ENCODE data around the gene ABCD1.

Gene ABCD1

DNA sequence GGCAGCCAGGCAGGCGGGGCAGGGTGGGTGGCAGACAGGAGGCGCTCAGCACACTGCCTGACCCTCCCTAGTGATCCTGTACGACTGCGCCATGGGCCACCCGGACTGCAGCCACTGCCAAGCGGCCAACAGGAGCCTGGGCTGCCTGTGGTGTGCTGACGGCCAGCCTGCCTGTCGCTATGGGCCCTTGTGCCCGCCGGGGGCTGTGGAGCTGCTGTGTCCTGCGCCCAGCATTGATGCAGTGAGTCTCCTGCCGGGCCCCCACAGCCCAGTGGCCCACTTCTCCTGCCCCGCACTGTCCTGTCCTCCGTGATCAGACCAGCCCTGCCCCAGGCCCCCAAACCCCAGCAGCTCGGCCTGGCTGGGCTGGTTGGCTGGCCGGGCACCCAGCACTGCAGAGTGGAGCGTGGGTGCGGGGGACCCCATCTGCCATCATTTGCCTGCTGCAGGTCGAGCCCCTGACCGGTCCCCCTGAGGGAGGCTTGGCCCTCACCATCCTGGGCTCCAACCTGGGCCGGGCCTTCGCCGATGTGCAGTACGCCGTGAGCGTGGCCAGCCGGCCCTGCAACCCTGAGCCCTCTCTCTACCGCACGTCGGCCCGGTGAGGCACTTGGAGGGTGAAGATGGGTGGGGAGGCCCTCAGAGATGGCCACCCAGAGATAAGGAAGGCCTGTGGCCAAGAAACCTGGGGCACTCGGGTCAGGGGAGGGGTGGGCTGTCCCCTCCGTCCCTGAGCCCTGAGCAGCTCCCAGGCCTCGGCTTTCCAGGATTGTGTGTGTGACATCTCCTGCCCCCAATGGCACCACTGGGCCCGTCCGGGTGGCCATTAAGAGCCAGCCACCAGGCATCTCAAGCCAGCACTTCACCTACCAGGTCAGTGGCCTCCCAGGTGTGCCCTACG is 47.0 kb downstream of the ABCD1 start:
- in situ Hi-C loops (cut with MboI; ENCODE audit: low sequenced_read_pairs): no loop called here

DNA sequence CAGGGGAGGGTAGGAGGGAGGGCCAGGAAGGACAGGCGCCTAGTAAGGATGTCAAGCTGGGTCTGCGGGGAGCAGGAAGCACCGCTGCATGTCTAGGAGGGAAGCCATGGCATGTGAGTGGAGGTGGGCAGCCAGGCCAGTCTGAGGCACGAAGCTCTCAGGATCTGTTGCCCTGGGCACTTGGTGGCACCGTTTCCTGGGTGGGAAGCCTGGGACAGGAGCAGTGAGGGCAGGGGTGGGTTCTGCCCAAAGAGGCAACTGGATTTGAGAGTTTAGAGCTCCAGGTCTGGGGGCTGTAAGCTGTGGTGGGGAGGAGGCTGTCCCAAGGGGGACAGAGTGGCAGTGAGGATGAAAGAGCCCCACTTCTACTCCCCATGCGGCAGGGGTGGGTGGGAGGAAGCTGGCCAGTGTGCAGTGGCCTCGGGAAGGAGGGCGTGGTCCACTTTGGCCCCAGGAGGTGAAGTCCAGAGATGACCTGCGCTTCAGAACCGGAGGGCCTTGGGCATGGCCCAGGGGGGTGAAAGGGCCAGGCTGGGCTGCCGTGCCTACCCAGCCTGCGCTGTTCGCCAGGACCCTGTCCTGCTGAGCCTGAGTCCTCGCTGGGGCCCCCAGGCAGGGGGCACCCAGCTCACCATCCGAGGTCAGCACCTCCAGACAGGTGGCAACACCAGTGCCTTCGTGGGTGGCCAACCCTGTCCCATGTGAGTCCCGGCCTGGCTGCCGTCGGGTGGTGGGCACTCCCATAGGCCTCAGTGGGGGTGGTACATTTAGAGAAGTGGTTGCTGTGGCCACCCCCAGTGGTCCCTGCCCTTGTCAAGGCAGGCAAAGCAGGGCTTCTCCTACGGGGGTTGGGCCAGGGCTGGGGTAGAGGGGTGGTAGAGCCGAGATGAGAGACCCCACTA is 47.9 kb downstream of the ABCD1 start:
- in situ Hi-C loops (cut with MboI; ENCODE audit: low sequenced_read_pairs): no loop called here

DNA sequence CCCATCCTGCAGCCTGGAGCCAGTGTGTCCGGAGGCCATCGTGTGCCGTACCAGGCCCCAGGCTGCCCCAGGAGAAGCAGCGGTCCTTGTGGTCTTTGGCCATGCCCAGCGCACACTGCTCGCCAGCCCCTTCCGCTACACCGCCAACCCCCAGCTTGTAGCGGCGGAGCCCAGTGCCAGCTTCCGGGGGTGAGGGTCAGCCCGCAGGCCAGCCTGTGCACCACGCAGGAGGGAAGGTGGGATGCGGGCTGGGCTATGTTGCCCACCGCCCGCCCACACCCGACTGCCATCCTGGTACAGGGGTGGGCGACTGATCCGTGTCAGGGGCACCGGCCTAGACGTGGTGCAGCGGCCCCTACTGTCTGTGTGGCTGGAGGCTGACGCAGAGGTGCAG is 48.6 kb downstream of the ABCD1 start:
- in situ Hi-C loops (cut with MboI; ENCODE audit: low sequenced_read_pairs): no loop called here

DNA sequence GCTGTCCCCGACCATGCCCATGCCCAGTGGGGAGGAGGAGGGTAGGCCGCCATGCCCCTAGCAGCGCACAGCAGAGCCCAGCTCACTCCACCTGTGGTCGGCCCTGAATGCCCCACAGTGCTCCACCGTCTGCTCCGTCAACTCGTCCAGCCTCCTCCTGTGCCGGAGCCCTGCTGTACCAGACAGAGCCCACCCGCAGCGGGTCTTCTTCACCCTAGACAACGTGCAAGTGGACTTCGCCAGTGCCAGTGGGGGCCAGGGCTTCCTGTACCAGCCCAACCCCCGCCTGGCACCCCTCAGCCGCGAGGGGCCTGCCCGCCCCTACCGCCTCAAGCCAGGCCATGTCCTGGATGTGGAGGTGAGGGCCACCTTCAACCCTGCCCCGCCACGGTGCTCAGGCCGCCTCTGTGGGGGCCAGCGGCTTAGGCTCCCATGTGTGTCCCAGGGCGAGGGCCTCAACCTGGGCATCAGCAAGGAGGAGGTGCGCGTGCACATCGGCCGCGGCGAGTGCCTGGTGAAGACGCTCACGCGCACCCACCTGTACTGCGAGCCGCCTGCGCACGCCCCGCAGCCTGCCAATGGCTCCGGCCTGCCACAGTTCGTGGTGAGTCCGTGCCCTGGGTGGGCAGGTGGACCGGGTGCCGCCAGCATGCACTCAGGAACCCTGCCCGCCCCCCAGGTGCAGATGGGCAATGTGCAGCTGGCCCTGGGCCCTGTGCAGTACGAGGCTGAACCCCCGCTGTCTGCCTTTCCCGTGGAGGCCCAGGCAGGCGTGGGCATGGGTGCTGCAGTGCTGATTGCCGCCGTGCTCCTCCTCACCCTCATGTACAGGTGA is 49.3 kb downstream of the ABCD1 start:
- in situ Hi-C loops (cut with MboI; ENCODE audit: low sequenced_read_pairs): no loop called here

DNA sequence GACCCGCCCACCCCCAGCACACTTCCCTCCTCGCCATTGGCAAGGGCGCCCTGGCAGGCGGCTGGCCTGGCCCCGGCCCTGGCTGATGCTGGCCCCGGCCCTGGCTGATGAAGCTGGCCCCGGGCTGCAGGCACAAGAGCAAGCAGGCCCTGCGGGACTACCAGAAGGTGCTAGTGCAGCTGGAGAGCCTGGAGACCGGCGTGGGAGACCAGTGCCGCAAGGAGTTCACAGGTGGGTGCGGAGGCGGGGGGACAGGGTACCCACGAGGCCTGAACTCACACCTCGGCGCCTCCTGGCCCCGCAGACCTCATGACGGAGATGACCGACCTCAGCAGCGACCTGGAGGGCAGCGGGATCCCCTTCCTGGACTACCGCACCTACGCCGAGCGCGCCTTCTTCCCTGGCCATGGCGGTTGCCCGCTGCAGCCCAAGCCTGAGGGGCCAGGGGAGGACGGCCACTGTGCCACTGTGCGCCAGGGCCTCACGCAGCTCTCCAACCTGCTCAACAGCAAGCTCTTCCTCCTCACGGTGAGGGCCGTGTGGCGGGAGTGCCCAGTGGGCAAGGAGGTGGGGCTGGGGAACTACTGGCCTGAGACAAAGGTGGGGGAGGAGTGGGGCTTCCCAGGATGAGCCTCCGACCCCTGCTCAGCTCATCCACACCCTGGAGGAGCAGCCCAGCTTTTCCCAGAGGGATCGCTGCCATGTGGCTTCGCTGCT is 50.1 kb downstream of the ABCD1 start:
- in situ Hi-C loops (cut with MboI; ENCODE audit: low sequenced_read_pairs): no loop called here

DNA sequence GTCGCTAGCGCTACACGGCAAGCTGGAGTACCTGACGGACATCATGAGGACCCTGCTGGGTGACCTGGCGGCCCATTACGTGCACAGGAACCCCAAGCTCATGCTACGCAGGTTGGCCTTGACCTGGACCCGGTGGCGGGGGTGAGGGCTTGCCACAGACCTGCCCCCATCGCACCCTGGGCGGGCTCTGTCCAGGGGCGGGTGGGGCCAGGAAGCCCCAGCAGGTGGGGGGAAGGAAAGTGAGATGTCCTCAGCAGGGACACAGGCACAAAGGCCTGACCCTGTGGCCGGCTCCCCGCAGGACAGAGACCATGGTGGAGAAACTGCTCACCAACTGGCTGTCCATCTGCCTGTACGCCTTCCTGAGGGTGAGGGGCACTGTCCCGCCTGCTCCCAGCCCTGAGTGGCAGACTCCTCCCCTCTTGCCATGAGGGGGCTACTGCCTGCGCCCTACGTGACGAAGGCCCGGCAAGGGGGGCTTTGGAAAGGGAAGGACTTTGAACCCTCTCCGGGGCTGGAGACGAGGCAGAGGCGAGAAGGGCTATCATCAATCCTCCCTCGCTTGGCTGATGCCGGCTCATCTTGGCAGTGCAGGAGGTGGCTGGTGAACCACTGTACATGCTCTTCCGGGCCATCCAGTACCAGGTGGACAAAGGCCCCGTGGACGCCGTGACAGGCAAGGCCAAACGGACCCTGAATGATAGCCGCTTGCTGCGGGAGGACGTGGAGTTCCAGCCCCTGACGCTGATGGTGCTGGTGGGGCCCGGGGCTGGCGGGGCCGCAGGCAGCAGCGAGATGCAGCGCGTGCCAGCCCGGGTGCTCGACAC is 50.9 kb downstream of the ABCD1 start:
- in situ Hi-C loops (cut with MboI; ENCODE audit: low sequenced_read_pairs): no loop called here

DNA sequence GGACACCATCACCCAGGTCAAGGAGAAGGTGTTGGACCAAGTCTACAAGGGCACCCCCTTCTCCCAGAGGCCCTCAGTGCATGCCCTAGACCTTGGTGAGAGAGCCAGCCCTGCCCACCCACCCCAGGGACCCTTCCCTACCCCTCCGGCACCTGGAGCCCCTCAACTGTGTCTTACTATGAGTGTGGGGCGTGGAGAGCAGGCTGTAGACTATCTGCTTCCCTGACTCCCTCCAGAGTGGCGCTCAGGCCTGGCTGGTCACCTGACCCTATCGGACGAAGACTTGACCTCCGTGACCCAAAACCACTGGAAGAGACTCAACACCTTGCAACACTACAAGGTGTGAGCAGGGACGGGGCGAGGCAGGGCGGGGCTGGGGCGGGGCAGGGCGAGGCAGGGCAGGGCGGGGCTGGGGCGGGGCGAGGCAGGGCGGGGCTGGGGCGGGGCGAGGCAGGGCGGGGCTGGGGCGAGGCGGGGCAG is 51.5 kb downstream of the ABCD1 start:
- in situ Hi-C loops (cut with MboI; ENCODE audit: low sequenced_read_pairs): no loop called here

DNA sequence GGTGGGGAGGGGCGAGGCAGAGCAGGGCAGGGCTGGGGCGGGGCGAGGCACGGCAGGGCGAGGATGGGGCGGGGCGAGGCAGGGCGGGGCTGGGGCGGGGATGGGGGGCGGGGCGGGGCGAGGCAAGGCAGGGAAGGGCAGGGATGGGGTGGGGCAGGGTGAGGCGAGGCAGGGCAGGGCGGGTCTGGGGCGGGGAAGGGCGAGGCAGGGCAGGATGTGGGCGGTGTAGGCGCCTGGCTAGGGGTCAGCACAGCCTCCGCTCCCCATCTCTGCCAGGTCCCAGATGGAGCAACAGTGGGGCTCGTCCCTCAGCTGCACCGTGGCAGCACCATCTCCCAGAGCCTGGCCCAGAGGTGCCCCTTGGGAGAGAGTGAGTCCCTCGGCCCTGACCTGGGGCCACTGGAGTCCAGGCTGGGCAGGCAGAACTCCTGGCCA is 52.0 kb downstream of the ABCD1 start:
- in situ Hi-C loops (cut with MboI; ENCODE audit: low sequenced_read_pairs): no loop called here

DNA sequence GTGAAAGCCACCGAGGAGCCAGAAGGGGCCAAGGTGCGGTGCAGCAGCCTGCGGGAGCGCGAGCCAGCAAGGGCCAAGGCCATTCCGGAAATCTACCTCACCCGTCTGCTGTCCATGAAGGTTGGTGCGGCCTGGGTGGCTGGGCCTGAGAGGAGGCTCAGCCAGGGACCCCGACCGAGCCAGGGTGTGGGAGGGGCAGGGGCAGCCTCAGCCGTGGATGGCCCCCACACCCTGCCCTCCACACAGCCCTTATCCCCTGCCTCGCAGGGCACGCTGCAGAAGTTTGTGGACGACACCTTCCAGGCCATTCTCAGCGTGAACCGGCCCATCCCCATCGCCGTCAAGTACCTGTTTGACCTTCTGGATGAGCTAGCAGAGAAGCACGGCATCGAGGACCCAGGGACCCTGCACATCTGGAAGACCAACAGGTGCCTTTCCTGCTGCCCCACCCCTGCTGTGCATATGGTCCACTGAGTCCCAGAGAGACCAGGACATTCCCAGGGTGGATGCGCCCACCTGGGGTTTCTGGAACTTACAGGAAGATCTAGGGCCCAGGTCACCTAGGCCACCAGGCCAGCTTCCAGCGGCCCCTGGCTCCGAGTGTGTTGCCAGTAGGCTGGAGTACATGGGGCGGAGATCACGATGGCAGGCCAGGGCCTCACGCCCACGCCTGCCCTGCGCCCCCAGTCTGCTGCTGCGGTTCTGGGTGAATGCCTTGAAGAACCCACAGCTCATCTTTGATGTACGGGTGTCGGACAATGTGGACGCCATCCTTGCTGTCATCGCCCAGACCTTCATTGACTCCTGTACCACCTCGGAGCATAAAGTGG is 52.8 kb downstream of the ABCD1 start:
- in situ Hi-C loops (cut with MboI; ENCODE audit: low sequenced_read_pairs): no loop called here

DNA sequence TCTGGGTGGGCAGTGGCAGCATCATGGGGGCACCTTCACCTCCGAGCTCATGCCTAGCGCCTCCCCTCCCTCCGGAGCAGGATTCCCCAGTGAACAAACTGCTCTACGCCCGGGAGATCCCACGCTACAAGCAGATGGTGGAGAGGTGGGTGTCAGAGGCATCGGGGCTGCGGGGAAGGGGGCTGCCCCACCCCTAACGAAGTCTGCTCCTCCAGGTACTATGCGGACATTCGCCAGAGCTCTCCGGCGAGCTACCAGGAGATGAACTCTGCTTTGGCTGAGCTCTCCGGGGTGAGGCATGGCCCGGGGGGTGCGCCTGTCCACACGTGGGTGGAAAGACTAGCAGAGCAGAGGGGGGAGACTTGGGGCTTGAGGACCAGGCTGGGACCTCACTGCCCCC is 53.5 kb downstream of the ABCD1 start:
- in situ Hi-C loops (cut with MboI; ENCODE audit: low sequenced_read_pairs): no loop called here

DNA sequence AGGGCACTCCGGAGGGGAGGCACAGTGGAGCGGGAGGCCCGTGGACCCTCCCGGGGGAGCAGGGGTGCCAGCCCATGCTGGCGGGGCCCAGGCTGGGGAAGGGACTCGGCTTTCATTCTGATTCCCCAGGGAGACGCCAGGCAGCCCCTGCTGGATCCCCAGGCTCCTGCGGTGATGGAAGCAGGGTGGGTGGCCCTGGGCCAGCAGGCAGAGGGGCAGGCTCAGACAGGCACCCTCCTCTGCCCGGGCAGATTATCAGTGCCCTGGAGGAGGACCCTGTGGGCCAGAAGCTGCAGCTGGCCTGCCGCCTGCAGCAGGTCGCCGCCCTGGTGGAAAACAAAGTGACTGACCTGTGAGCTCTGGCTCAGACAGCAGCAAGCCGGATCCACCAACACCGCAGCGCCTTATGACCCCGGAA is 54.0 kb downstream of the ABCD1 start:
- in situ Hi-C loops (cut with MboI; ENCODE audit: low sequenced_read_pairs): no loop called here

DNA sequence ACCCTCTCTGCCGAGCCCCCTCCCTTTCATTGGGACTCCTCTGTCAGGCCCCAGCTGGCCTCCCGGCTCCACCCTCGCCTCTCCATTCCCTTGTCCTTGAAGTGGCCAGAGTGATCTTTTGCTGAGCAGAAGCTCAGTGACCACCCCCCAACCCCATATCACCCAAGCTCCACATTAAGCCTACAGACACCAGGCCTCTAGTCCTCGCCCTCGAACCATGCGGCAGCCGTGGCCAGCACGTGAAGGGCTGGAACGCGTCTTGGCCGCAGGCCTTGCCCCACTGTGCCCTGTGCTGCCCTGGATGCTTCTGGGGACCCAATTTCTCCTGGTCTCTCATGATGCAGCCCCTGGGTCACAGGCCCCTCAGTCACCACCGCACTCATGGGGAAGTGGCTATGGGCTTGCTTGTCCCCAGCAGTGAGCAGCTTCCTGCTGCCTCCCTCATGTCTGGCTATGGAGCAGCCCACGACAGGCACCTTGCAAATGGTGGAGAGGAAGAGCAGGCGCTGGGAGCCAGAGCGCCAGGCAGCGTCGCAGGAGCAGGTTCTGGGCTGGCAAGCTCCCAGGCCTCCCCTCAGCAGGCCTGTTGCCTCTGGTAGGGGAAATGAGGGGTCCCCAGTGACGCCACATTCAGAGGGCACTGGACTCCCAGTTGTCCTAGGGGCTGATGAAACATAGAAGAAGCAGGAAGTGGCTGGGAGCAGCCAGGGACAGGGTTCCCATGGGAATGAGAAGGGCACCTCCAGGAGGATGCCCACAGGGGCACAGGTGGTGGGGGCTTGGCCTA is 55.4 kb downstream of the ABCD1 start:
- in situ Hi-C loops (cut with MboI; ENCODE audit: low sequenced_read_pairs): no loop called here

DNA sequence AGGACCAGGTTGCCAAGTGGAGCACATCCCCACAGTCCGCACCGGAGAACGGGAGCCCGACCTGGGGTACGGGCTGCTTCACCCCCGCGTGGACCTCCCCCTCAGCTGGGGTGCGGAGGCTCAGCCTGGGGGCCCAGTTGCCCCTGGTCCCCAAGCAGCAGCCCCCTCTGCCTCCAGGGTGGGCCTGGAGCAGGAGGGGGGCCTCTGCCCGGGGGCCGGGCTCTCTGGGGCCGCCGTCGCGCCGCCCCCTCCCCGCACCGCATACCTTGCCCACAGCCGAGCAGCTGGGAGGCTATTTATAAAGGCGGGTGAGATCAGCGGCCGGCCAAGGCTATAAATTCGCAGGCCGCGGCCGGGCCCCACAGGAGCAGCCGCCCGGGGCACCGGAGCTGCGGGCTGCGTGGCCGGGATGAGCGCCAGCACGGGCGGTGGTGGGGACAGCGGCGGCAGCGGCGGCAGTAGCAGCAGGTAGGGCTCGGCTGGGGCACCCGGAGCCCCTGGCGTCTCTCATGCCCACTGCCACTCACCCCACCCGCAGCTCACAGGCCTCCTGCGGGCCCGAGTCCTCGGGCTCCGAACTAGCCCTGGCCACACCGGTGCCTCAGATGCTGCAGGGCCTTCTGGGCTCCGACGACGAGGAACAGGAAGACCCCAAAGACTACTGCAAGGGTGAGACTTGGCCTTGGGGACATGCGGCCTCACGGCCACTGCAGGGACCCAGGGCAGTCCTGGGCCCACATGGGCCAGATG is 56.2 kb downstream of the ABCD1 start, which contains the start of gene SRPK3:
TSS of gene SRPK3 (plus strand) at position 364 of the 750 bp plus-strand sequence. CDS start at position 410, 46 bp downstream.
- in situ Hi-C loops (cut with MboI; ENCODE audit: low sequenced_read_pairs): no loop called here

DNA sequence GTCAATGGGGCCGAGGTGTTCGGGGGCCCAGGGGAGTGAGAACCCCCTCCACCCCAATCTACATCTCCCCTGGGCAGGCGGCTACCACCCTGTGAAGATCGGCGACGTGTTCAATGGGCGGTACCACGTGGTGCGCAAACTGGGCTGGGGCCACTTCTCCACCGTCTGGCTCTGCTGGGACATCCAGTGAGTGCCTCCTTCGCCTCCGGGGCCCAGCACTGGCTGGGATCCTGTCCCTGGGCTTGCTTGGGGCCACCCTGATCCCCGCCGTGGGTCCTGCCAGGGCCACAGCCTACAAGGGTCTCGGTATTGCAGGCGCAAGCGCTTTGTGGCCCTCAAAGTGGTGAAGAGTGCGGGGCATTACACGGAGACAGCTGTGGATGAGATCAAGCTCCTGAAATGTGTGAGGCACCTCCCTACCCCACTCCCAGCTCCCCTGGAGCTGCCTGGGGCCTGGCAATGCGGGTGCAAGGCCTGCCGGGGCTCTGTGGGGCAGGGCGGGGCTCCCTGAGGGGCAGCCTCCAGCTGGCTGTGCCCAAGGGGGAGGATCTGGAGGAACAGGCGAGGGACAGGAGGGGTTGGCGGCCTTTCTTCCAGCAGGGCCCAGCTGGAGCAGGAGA is 56.9 kb downstream of the ABCD1 start:
- in situ Hi-C loops (cut with MboI; ENCODE audit: low sequenced_read_pairs): no loop called here

DNA sequence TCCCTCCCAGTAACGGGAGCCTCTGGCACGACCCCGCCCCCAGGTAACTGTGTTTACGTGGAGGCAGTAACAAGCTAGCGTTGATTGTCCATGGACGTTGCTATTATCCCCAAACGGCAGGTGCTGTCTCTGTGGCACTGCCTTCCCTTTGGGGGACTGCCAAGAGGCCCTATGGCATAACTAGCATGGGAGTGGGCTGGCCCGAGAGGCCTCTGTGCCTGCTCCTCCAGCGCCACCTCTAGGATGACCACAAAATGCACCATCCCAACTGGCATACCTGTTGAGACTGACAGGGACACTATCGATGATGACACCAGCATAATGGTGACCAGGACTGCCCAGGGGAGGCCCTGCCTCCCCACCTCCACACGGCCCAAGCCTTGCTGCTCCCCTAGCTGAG is 57.7 kb downstream of the ABCD1 start:
- in situ Hi-C loops (cut with MboI; ENCODE audit: low sequenced_read_pairs): no loop called here

DNA sequence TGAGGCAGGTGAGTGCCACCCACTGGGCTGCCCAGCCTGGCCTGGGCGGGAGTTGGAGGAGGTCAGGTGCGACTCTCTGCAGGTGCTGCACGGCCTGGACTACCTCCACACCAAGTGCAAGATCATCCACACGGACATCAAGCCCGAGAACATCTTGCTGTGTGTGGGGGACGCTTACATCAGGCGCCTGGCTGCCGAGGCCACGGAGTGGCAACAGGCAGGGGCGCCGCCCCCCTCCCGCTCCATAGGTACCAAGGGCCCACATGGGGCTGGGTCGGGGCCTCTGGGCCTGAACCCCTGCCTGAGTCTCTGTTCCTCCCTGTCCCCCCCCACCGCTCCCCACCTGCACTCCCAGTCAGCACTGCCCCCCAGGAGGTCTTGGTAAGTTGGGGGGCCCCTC is 58.2 kb downstream of the ABCD1 start:
- in situ Hi-C loops (cut with MboI; ENCODE audit: low sequenced_read_pairs): no loop called here
